K562 (cell line): ENCODE data around the gene AP1S3. TPM values are rescaled to one million over a fixed set of nuclear protein-coding genes. Genes with fewer than 3 reads are reported as not detected.

Experiments used
- AFF1 ChIP-seq, 2 experiments: fragments of 450-650 bp; IDR thresholded peaks; 2 replicates each; pipeline ENCODE4 v1.6.1; 2018; ENCODE audit warnings: mild to moderate bottlenecking in 2 of 2, low read depth in 1 of 2; ENCODE audit not compliant: partially characterized antibody in 2 of 2
- CBX2 ChIP-seq: fragments of 200-600 bp; sonication (generic); IDR thresholded peaks from one replicate; pipeline ENCODE4 v1.6.1; 2012; ENCODE audit warnings: mild to moderate bottlenecking, low read length, inconsistent platforms; ENCODE audit not compliant: insufficient read depth, poor library complexity, severe bottlenecking
- CBX5 ChIP-seq: IDR thresholded peaks from 2 replicates; pipeline ENCODE4 v1.6.1; 2014; ENCODE audit warnings: low read depth, borderline replicate concordance
- CHD2 ChIP-seq: IDR thresholded peaks from 2 replicates; pipeline ENCODE4 v1.6.1; 2011; ENCODE audit warnings: low read depth, low read length
- FOXA1 ChIP-seq: fragments of 450-650 bp; IDR thresholded peaks from 2 replicates; pipeline ENCODE4 v1.6.1; 2016; ENCODE audit warnings: mild to moderate bottlenecking, borderline replicate concordance
- GABPA ChIP-seq: fragments of 200-800 bp; sonication (Bioruptor generic); conservative IDR thresholded peaks from 2 replicates; pipeline ENCODE4 v1.6.1; 2016; ENCODE audit warnings: low read depth, missing genetic modification characterization, missing compliant biosample characterization
- PCBP2 ChIP-seq: fragments of 200-400 bp; formaldehyde crosslinking; IDR thresholded peaks from 2 replicates; pipeline ENCODE4 v1.6.1; 2018; ENCODE audit warnings: low read length, low read depth, mild to moderate bottlenecking, moderate library complexity; ENCODE audit not compliant: poor library complexity, severe bottlenecking
- REST ChIP-seq, 2 experiments: fragments of 450-650 bp; formaldehyde crosslinking in 1 of 2; IDR thresholded peaks; 2 replicates each; pipeline versions ENCODE4 v1.4.0 to v1.6.1; 2014 to 2020; ENCODE audit warnings: mild to moderate bottlenecking in 2 of 2, borderline replicate concordance in 1 of 2, low read depth in 1 of 2
- ZNF57 ChIP-seq: fragments of 450-650 bp; formaldehyde crosslinking; IDR thresholded peaks from 2 replicates; pipeline ENCODE4 v1.4.0; 2020; ENCODE audit warnings: mild to moderate bottlenecking, moderate library complexity
- polyA plus RNA-seq, 8 experiments: library from polyadenylated mRNA; depleted of rRNA in 4 of 8; stranded (reverse) in 5 of 8; unstranded in 3 of 8; fragments of >200 nt; fragmentation: Nextera tagmentation in 2 of 8; fragmentation: Illumina TruSeq in 1 of 8; extraction: Ambion mirVana in 2 of 8; extraction: Trizol in 1 of 8; gene quantifications; 2 replicates each; pipeline versions ENCODE4 v1.2.1 to v1.2.3, GENCODE V29; 2011 to 2014; ENCODE audit warnings: inconsistent platforms in 1 of 8, missing spikeins in 1 of 8
- total RNA-seq, 7 experiments: library from RNA; depleted of rRNA in 6 of 7; stranded (reverse); fragments of >200 nt in 6 of 7; fragmentation: Illumina TruSeq in 2 of 7; extraction: Trizol in 2 of 7; gene quantifications; 2 replicates each; pipeline versions ENCODE4 v1.2.1 to v1.2.3, GENCODE V29; 2011 to 2021; ENCODE audit warnings: low replicate concordance in 1 of 7
- TF ChIP-seq, protein P1 (sequence below), 3 experiments: fragments of 200-800 bp in 1 of 3; sonication (Bioruptor generic) in 1 of 3; sonication (generic) in 1 of 3; formaldehyde crosslinking in 1 of 3; IDR thresholded peaks; 2 replicates each; pipeline versions ENCODE4 v1.6.1 to v1.8.0; 2016 to 2022; ENCODE audit warnings: mild to moderate bottlenecking in 2 of 3, missing compliant biosample characterization in 2 of 3, missing genetic modification characterization in 2 of 3, missing genetic modification reagents in 1 of 3

Gene AP1S3
- total and polyA plus RNA-seq, 9 of the 15 experiments (the other 6 are each of a cell fraction or from before 2014, with no cell fraction given) = 0.50 to 3.8 (median 2.1) TPM

DNA sequence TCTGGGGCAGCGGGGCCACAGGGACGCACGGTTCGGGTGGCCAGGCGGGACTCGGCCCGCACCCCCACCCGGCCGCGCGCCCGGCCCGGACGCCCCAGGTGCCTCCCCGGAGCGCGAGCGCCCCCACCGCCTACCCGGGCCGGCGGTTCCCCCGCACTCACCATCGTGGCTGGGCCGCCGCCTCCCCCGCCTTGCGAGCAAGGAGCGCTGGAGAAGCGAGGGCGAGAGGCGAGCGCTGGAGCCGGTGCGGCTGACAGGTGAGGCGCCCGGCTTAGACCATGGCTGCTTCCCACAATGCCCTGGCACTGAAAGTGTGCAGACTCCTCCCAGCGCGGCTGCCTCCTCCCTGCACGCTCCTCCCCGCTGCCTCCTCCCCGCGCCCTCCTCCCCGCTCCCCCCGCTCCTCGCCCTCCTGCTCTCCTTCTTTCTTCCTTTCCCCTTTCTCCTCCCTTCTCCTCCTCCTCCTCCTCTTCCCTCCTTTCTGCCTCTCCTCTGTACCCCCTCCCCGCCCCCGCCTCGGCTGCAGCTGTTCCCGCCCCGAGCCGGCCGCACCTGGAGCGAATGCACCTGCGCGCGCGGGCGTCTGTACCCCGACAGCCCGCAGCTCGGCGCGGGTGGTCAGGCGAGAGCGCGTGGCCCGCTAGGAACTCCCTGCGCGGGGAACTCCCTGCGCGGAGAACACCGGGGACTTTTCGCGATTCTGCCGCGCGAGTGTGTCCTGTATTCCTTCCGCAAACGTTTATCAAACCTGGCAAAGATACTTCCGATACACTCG is at the start of gene AP1S3 (continued):
- TF ChIP-seq, protein P1, sequence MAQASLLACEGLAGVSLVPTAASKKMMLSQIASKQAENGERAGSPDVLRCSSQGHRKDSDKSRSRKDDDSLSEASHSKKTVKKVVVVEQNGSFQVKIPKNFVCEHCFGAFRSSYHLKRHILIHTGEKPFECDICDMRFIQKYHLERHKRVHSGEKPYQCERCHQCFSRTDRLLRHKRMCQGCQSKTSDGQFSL (CRISPR knock-in tag; IDR thresholded peaks at IDR 0.05) = 0 out of 2 replicates have a peak, but pooled peaks have one; percentile 68
- TF ChIP-seq, protein P1 (tag; IDR thresholded peaks at IDR 0.05) = peak in 1 of 2 experiments; percentile 41; a peak in 1 of 4 replicates
- no peak for TF ChIP-seq ZNF57
- TF ChIP-seq PCBP2 = no peak
- TF ChIP-seq AFF1 (IDR thresholded peaks at IDR 0.05; ENCODE audit: low read depth in 1 of 2, partially characterized antibody in 2 of 2) = no peak
- no peak for TF ChIP-seq GABPA (tag)
- TF ChIP-seq REST (IDR thresholded peaks at IDR 0.05; ENCODE audit: borderline replicate concordance) = 0 out of 2 replicates have a peak, but pooled peaks have one; percentile 4
- TF ChIP-seq REST (CRISPR knock-in tag; IDR thresholded peaks at IDR 0.05; ENCODE audit: low read depth) = no peak
- TF ChIP-seq CBX5 = no peak
- TF ChIP-seq FOXA1 = no peak
- no peak for TF ChIP-seq CBX2
- TF ChIP-seq CHD2 = no peak
